Measurements from ENCODE around the gene SPDYE4. TPM values are rescaled to one million over a fixed set of nuclear protein-coding genes. Genes with fewer than 3 reads are reported as not detected.

The SPDYE4 gene
- polyA plus RNA-seq, 1 of the 3 experiments (the other 2 are of a cell fraction): not detected

DNA sequence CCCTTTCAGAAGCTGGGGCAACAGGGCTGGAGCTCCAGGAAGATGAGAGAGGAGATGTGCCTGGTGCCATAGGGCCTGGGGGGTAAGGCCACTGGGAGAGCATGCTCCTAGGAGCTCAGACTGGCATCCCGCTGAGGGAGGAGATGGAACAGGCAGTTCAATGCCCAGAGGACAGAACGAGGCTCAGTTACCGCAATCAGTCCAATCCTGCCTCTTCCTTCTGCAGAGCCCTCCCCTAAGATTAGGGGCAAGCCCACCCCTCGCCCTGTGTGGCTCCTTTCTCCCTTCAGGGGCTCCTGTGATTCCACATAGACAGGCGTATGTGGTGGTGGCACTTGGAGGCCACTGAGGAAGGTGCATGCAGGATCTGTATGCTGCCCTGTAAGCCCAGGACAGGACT is 16.1 kb downstream of the SPDYE4 start:
- H2AFZ ChIP-seq (ENCODE audit: low read depth): no peak overlapping the region
- H4K20me1 ChIP-seq (ENCODE audit: insufficient read depth): no peaks in the 10 kb centered on the region
- H3K9ac ChIP-seq: no peak overlapping the region
- H3K9me3 ChIP-seq: no peaks in the 10 kb centered on the region
- no peaks in the 10 kb centered on the region for H3F3A ChIP-seq (replicated peaks; ENCODE audit: insufficient read depth)
- POLR2A ChIA-PET: interaction anchor here (0.6 kb wide), 1 partner anchor 32 kb away, joined by 3 read pairs; no protein-coding TSS in a partner anchor
- H3K27ac ChIP-seq (ENCODE audit: low read depth in 2 of 2, low read length in 1 of 2): no peak overlapping the region
- DNase-seq: no peak
- H3K9me2 ChIP-seq: no peaks in the 10 kb centered on the region
- CTCF ChIA-PET: no interaction called here
- H3K79me2 ChIP-seq (ENCODE audit: insufficient read depth): no peaks in the 10 kb centered on the region
- no peak overlapping the region for H3K4me3 ChIP-seq (ENCODE audit: low read depth in 2 of 2, low read length in 1 of 2)
- TF ChIP-seq FOSL2 (IDR thresholded peaks at IDR 0.05; ENCODE audit: borderline replicate concordance, low read depth) (no peak), EP300 (IDR thresholded peaks at IDR 0.05; ENCODE audit: borderline replicate concordance in 1 of 2, low read depth in 1 of 2, low read length in 1 of 2) (no peak), TCF12 (IDR thresholded peaks at IDR 0.05) (no peak), MXI1 (IDR thresholded peaks at IDR 0.05; ENCODE audit: low read depth, low read length) (no peak), POLR2AphosphoS5 (IDR thresholded peaks at IDR 0.05; ENCODE audit: low read depth, low read length) (no peak), GABPA (IDR thresholded peaks at IDR 0.05; ENCODE audit: low read depth) (no peak), SIN3A (IDR thresholded peaks at IDR 0.05; ENCODE audit: borderline replicate concordance, low read depth, low read length) (no peak), RAD21 (IDR thresholded peaks at IDR 0.05; ENCODE audit: low read length) (no peak)
- TF ChIP-seq, protein P1, sequence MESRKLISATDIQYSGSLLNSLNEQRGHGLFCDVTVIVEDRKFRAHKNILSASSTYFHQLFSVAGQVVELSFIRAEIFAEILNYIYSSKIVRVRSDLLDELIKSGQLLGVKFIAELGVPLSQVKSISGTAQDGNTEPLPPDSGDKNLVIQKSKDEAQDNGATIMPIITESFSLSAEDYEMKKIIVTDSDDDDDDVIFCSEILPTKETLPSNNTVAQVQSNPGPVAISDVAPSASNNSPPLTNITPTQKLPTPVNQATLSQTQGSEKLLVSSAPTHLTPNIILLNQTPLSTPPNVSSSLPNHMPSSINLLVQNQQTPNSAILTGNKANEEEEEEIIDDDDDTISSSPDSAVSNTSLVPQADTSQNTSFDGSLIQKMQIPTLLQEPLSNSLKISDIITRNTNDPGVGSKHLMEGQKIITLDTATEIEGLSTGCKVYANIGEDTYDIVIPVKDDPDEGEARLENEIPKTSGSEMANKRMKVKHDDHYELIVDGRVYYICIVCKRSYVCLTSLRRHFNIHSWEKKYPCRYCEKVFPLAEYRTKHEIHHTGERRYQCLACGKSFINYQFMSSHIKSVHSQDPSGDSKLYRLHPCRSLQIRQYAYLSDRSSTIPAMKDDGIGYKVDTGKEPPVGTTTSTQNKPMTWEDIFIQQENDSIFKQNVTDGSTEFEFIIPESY (IDR thresholded peaks at IDR 0.05; ENCODE audit: borderline replicate concordance, low read depth): no peak
- TF ChIP-seq, protein P2, sequence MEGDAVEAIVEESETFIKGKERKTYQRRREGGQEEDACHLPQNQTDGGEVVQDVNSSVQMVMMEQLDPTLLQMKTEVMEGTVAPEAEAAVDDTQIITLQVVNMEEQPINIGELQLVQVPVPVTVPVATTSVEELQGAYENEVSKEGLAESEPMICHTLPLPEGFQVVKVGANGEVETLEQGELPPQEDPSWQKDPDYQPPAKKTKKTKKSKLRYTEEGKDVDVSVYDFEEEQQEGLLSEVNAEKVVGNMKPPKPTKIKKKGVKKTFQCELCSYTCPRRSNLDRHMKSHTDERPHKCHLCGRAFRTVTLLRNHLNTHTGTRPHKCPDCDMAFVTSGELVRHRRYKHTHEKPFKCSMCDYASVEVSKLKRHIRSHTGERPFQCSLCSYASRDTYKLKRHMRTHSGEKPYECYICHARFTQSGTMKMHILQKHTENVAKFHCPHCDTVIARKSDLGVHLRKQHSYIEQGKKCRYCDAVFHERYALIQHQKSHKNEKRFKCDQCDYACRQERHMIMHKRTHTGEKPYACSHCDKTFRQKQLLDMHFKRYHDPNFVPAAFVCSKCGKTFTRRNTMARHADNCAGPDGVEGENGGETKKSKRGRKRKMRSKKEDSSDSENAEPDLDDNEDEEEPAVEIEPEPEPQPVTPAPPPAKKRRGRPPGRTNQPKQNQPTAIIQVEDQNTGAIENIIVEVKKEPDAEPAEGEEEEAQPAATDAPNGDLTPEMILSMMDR (IDR thresholded peaks at IDR 0.05): no peak
- TF ChIP-seq, protein P3, sequence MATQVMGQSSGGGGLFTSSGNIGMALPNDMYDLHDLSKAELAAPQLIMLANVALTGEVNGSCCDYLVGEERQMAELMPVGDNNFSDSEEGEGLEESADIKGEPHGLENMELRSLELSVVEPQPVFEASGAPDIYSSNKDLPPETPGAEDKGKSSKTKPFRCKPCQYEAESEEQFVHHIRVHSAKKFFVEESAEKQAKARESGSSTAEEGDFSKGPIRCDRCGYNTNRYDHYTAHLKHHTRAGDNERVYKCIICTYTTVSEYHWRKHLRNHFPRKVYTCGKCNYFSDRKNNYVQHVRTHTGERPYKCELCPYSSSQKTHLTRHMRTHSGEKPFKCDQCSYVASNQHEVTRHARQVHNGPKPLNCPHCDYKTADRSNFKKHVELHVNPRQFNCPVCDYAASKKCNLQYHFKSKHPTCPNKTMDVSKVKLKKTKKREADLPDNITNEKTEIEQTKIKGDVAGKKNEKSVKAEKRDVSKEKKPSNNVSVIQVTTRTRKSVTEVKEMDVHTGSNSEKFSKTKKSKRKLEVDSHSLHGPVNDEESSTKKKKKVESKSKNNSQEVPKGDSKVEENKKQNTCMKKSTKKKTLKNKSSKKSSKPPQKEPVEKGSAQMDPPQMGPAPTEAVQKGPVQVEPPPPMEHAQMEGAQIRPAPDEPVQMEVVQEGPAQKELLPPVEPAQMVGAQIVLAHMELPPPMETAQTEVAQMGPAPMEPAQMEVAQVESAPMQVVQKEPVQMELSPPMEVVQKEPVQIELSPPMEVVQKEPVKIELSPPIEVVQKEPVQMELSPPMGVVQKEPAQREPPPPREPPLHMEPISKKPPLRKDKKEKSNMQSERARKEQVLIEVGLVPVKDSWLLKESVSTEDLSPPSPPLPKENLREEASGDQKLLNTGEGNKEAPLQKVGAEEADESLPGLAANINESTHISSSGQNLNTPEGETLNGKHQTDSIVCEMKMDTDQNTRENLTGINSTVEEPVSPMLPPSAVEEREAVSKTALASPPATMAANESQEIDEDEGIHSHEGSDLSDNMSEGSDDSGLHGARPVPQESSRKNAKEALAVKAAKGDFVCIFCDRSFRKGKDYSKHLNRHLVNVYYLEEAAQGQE (IDR thresholded peaks at IDR 0.05; ENCODE audit: low read depth, low read length): no peak
- TF ChIP-seq, protein P4, sequence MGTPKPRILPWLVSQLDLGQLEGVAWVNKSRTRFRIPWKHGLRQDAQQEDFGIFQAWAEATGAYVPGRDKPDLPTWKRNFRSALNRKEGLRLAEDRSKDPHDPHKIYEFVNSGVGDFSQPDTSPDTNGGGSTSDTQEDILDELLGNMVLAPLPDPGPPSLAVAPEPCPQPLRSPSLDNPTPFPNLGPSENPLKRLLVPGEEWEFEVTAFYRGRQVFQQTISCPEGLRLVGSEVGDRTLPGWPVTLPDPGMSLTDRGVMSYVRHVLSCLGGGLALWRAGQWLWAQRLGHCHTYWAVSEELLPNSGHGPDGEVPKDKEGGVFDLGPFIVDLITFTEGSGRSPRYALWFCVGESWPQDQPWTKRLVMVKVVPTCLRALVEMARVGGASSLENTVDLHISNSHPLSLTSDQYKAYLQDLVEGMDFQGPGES (IDR thresholded peaks at IDR 0.05; ENCODE audit: low read depth, low read length): no peak
- no peaks in the 10 kb centered on the region for H3K27me3 ChIP-seq (ENCODE audit: insufficient read depth)
- H3K4me2 ChIP-seq: no peak overlapping the region
- 84% methylated on average over 4 of the region's 5 CpGs for WGBS (ENCODE audit: low lambda C conversion rate)
- H3K36me3 ChIP-seq (replicated peaks in 1 of 2; ENCODE audit: control insufficient read depth in 1 of 2, insufficient read depth in 2 of 2, low read length in 1 of 2): no peaks in the 10 kb centered on the region
- peaks cover 0 to 6% of the 10 kb centered on the region in 2 experiments; a peak in 1 of 4 replicates for H3K4me1 ChIP-seq (ENCODE audit: control insufficient read depth in 1 of 2, insufficient read depth in 2 of 2, low read depth in 1 of 2, low read length in 1 of 2)
